ENCODE data around the gene ZNF189.

The ZNF189 gene

GRCh38 chr9:101427358-101427757 is 28.7 kb downstream of the ZNF189 start:
- POLR2A ChIA-PET (ENCODE audit: low non-redundant PET): no interaction called here
- CTCF ChIA-PET: no interaction called here
- TF ChIP-seq CTCF (conservative IDR thresholded peaks at IDR 0.05; ENCODE audit: low read depth): no peak
- no peak for DNase-seq (ENCODE audit: low spot score)
- H3K27ac ChIP-seq: no peak overlapping the region

GRCh38 chr9:101427957-101428655 is 29.5 kb downstream of the ZNF189 start:
- no peak for DNase-seq (ENCODE audit: low spot score)
- CTCF ChIA-PET: no interaction called here
- no peak for TF ChIP-seq CTCF (conservative IDR thresholded peaks at IDR 0.05; ENCODE audit: low read depth)
- POLR2A ChIA-PET (ENCODE audit: low non-redundant PET): no interaction called here
- no peak overlapping the region for H3K27ac ChIP-seq

- CTCF ChIA-PET: no interaction called here
- POLR2A ChIA-PET (ENCODE audit: low non-redundant PET): no interaction called here
Measured at GRCh38 chr9:101428909-101429308, 30.3 kb downstream of the ZNF189 start.

GRCh38 chr9:101429736-101430135 is 31.1 kb downstream of the ZNF189 start:
- POLR2A ChIA-PET (ENCODE audit: low non-redundant PET): no interaction called here
- no peak for TF ChIP-seq CTCF (conservative IDR thresholded peaks at IDR 0.05; ENCODE audit: low read depth)
- CTCF ChIA-PET: no interaction called here
- no peak for DNase-seq (ENCODE audit: low spot score)
- H3K27ac ChIP-seq: no peak overlapping the region

More at GRCh38 chr9:101428909-101429308, 30.3 kb downstream of the ZNF189 start:
- TF ChIP-seq CTCF (conservative IDR thresholded peaks at IDR 0.05; ENCODE audit: low read depth): no peak
- DNase-seq (ENCODE audit: low spot score): no peak
- no peak overlapping the region for H3K27ac ChIP-seq

- DNase-seq (ENCODE audit: low spot score): no peak
- no peak for TF ChIP-seq CTCF (conservative IDR thresholded peaks at IDR 0.05; ENCODE audit: low read depth)
- H3K27ac ChIP-seq: no peak overlapping the region
- POLR2A ChIA-PET (ENCODE audit: low non-redundant PET): no interaction called here
- CTCF ChIA-PET: interaction anchor here (0.8 to 2.3 kb wide), 3 partner anchors 17 to 135 kb away, joined by 3 to 7 read pairs (median 4); no protein-coding TSS in a partner anchor
Measured at GRCh38 chr9:101432171-101432570, 33.5 kb downstream of the ZNF189 start.

GRCh38 chr9:101432740-101433139 is 34.1 kb downstream of the ZNF189 start:
- H3K27ac ChIP-seq: no peak overlapping the region
- CTCF ChIA-PET: interaction anchor here (1.7 to 2.3 kb wide), 2 partner anchors 16 to 26 kb away, joined by 3 to 7 read pairs; no protein-coding TSS in a partner anchor
- no peak for TF ChIP-seq CTCF (conservative IDR thresholded peaks at IDR 0.05; ENCODE audit: low read depth)
- POLR2A ChIA-PET (ENCODE audit: low non-redundant PET): no interaction called here
- no peak for DNase-seq (ENCODE audit: low spot score)

Data from RWPE1 (cell line).